GM12878 (cell line): ENCODE data around the gene TAF4. TPM values are rescaled to one million over a fixed set of nuclear protein-coding genes. Genes with fewer than 3 reads are reported as not detected.

ENCODE experiments used
- ATAC-seq: fragments of 200-7000 bp; cut with Tn5 transposase; 3 replicates; pipeline ENCODE4 v1.9.1; 2020; ENCODE audit warnings: mild to moderate bottlenecking, moderate library complexity
- BruUV-seq: library from RNA; stranded (reverse); fragments of 400-500 nt; replicated peaks from 2 replicates; lab custom pipeline; 2021; lab: Mats Ljungman, UMichigan
- CTCF ChIA-PET: fragments of 300-600 bp; sonication (Branson Sonifier 250); formaldehyde crosslinking; extraction: SDS; loops from one replicate; lab custom pipeline; 2021; ENCODE audit warnings: inconsistent platforms; lab: Yijun Ruan, JAX
- POLR2A ChIA-PET: fragments of 350-600 bp; formaldehyde crosslinking; extraction: SDS; loops from one replicate; lab custom pipeline; 2021; ENCODE audit warnings: inconsistent platforms; lab: Charles Lee
- RAD21 ChIA-PET: fragments of 300-600 bp; sonication (Branson Sonifier 250); formaldehyde crosslinking; loops from one replicate; lab custom pipeline; 2023; ENCODE audit warnings: antibody characterized with exemption; ENCODE audit not compliant: unreplicated experiment; lab: Charles Lee
- SMC1A ChIA-PET: fragments of 300-600 bp; sonication (Branson Sonifier 250); formaldehyde crosslinking; loops from one replicate; lab custom pipeline; 2023; ENCODE audit not compliant: unreplicated experiment, uncharacterized antibody; lab: Charles Lee
- DNase-seq: peaks from one replicate; pipeline ENCODE4 v3.0.0-alpha.2; 2011; ENCODE audit warnings: low read depth, low spot score
- FAIRE-seq: peaks from 3 replicates; lab custom pipeline; 2011; peaks lifted over from hg19 to GRCh38; lab: Jason Lieb, UNC
- H2AFZ ChIP-seq: 2 replicates; pipeline ENCODE4 v1.6.0; 2011; ENCODE audit warnings: low read depth, low read length, control low read depth; ENCODE audit not compliant: control insufficient read depth
- H3K27ac ChIP-seq: 2 replicates; pipeline ENCODE4 v1.5.1; 2011; ENCODE audit warnings: control low read depth; ENCODE audit not compliant: control insufficient read depth, insufficient read depth
- H3K27me3 ChIP-seq, 2 experiments: replicated peaks in 1 of 2; 2 replicates each; pipeline versions ENCODE4 v1.6.0 to v1.6.1; 2011; ENCODE audit warnings: low read length in 1 of 2; ENCODE audit not compliant: control insufficient read depth in 2 of 2, insufficient read depth in 2 of 2
- H3K36me3 ChIP-seq, 2 experiments: 2 replicates each; pipeline ENCODE4 v1.5.1; 2011; ENCODE audit warnings: low read length in 1 of 2; ENCODE audit not compliant: control insufficient read depth in 2 of 2, insufficient read depth in 2 of 2
- H3K4me1 ChIP-seq: 2 replicates; pipeline ENCODE4 v1.6.1; 2011; ENCODE audit warnings: mild to moderate bottlenecking, low read length, moderate library complexity, mixed read lengths; ENCODE audit not compliant: control insufficient read depth, insufficient read depth
- H3K4me2 ChIP-seq: 2 replicates; pipeline ENCODE4 v1.6.0; 2011; ENCODE audit warnings: control low read depth; ENCODE audit not compliant: control insufficient read depth, insufficient read depth
- H3K4me3 ChIP-seq: fragments of 200-600 bp; sonication (generic); 2 replicates; pipeline ENCODE4 v1.5.1; 2016
- H3K79me2 ChIP-seq: 2 replicates; pipeline ENCODE4 v1.6.0; 2011; ENCODE audit warnings: low read length; ENCODE audit not compliant: control insufficient read depth, insufficient read depth
- H3K9ac ChIP-seq: 2 replicates; pipeline ENCODE4 v1.8.0; 2011; ENCODE audit warnings: low read length, control low read depth, mixed read lengths; ENCODE audit not compliant: control insufficient read depth, insufficient read depth
- H3K9me3 ChIP-seq: replicated peaks from 3 replicates; pipeline ENCODE4 v1.5.1; 2011; ENCODE audit warnings: mild to moderate bottlenecking, low read length; ENCODE audit not compliant: control insufficient read depth, insufficient read depth
- H4K20me1 ChIP-seq: 2 replicates; pipeline ENCODE4 v1.6.0; 2011; ENCODE audit not compliant: control insufficient read depth, insufficient read depth
- CHD2 ChIP-seq: IDR thresholded peaks from 2 replicates; pipeline ENCODE4 v1.6.1; 2011; ENCODE audit warnings: low read depth, low read length, improper control_type of control experiment, borderline replicate concordance
- RAD51 ChIP-seq: fragments of 450-650 bp; IDR thresholded peaks from 2 replicates; pipeline ENCODE4 v1.6.1; 2016; ENCODE audit warnings: moderate library complexity, mild to moderate bottlenecking, inconsistent platforms
- ZBTB4 ChIP-seq: fragments of 450-650 bp; formaldehyde crosslinking; IDR thresholded peaks from 2 replicates; pipeline ENCODE4 v1.4.0; 2022; ENCODE audit warnings: mild to moderate bottlenecking, moderate library complexity
- WGBS: methylation state at CpG from one replicate; pipeline ENCODE4 v1.1.6; 2016; ENCODE audit warnings: low lambda C conversion rate; ENCODE audit not compliant: insufficient replicate concordance, insufficient coverage; ENCODE audit errors: missing lambda C conversion rate; 5-methylcytosine and 5-hydroxymethylcytosine counted together
- in situ Hi-C: fragments of 300-500 bp; cut with MboI; formaldehyde crosslinking; loops from 9 replicates; pipeline ENCODE4 v1.14.3; 2018; ENCODE audit warnings: mixed read lengths
- intact Hi-C: fragments of 100-400 bp; cut with micrococcal nuclease; formaldehyde crosslinking; loops from one replicate; pipeline ENCODE4 v1.14.2; 2022; ENCODE audit not compliant: unreplicated experiment
- polyA plus RNA-seq, 11 experiments: library from polyadenylated mRNA; depleted of rRNA in 4 of 11; unstranded in 6 of 11; stranded (reverse) in 5 of 11; fragments of >200 nt; fragmentation: Nextera tagmentation in 4 of 11; fragmentation: Illumina TruSeq in 1 of 11; extraction: Ambion mirVana in 4 of 11; extraction: Trizol in 1 of 11; gene quantifications; 1 replicate in 1 of 11; 2 replicates in 10 of 11; pipeline versions ENCODE4 v1.2.1 to v1.2.3, GENCODE V29; 2011 to 2016; ENCODE audit warnings: inconsistent platforms in 2 of 11, missing spikeins in 2 of 11, low read depth in 1 of 11
- total RNA-seq, 4 experiments: library from RNA; depleted of rRNA in 3 of 4; stranded (reverse); fragments of >200 nt in 3 of 4; fragmentation: Illumina TruSeq in 1 of 4; extraction: Trizol in 1 of 4; gene quantifications; 2 replicates each; pipeline versions ENCODE4 v1.2.1 to v1.2.3, GENCODE V29; 2013 to 2021

Gene TAF4
- total and polyA plus RNA-seq, 10 of the 15 experiments (the other 5 are each of a cell fraction or from before 2014, with no cell fraction given): 0.39 to 16.9 (median 3.4) TPM

- in situ Hi-C loops: no loop called here
- FAIRE-seq: no peak
- ChIA-PET SMC1A (no interaction called here), POLR2A (no interaction called here), RAD21 (no interaction called here), CTCF (no interaction called here)
- TF ChIP-seq RAD51 (no peak), ZBTB4 (CRISPR knock-in tag) (no peak), CHD2 (no peak)
- ATAC-seq: no peak
- no peak overlapping the region for H2AFZ ChIP-seq
- no peak overlapping the region for H3K4me3 ChIP-seq
- intact Hi-C loops: no loop called here
- no peak overlapping the region for H3K27ac ChIP-seq
- BruUV-seq: no TSS peak
- H3K9ac ChIP-seq: no peak overlapping the region
- 56% methylated on average over 13 of the region's 14 CpGs for WGBS
- H4K20me1 ChIP-seq: no peaks in the 10 kb centered on the region
- DNase-seq: no peak
- H3K27me3 ChIP-seq: no peaks in the 10 kb centered on the region
- H3K4me1 ChIP-seq: no peaks in the 10 kb centered on the region
- no peaks in the 10 kb centered on the region for H3K9me3 ChIP-seq
- H3K36me3 ChIP-seq: no peaks in the 10 kb centered on the region
- H3K79me2 ChIP-seq: no peaks in the 10 kb centered on the region
- H3K4me2 ChIP-seq: no peak overlapping the region
These were observed 129.6 kb downstream of the TAF4 start for GRCh38 chr20:61935926-61936700.
